ENCODE measurements around the gene SLC22A14.
"Not testable (repeated sequence)": the region's sequence is repeated elsewhere in the genome, so short reads cannot be mapped to it uniquely, and the experiment has no call there.

Gene SLC22A14

DNA sequence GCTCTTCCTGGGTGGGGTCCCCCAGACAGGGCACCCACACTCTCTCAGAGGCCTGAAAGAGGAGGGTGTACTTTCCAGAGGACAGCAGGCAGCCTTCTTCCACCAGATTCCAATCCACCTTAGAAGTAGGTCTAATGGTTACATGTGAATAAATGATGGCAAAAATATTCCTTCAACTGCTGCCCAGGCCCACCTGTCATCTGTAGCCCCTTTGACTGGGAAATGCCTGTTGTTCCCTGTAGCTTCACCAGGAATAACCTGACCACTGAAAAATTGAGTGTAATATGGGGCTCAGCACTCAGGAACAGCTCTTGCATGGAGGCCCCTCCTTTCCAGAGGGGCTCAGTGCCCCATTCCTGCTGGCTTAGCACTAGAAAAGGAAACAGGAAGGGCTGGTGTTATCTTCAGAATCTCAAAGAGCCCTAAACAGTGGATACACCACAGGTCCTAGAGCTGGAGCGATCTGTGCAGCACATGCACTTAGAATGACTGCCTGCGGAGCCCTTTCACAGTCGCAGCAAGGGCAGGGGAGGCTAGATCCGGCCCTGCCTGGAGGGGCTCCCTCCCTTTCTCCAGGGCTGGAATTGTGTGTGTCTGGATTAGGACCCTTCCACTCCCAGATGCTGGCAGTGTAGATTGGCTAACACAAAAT is 32.1 kb downstream of the SLC22A14 start:
- DNase-seq: no peak

DNA sequence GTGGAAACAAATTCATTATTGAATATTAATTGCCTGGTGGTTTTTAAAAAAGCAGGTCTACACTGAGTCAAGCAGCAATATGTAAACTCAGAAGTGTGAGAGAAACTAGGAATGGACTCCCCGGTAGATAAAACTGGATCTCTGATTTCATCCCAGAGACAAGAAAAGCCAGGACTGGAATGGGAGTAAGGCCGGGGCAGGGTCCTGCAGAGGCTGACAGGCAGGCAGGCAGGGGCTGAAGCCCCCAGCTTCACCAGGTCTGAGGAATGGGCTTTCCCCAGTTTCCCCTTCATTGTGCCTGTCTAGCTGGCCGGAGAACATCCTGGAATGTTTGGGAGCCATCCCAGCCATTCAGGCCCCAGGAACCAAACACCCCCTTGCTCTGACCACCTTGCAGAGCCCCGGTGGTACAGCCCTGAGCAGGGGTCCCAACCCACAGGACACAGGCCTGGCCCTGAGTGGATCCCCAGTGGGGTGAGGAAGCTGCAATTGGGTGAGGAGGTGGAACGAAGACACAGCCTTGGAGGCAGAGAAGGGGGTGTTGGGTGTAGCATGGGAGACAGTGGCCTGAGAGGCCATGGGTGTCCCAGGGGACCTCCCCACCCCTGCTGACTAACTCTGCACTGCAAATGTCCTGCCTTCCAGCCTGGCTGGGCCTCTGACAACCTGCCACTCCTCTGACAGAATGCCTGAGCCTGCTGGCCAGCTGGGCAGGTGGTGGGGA is 32.8 kb downstream of the SLC22A14 start:
- DNase-seq: no peak

GRCh38 chr3:38315488-38316230 is 33.6 kb downstream of the SLC22A14 start:
- DNase-seq: no peak

GRCh38 chr3:38316356-38317191 is 34.5 kb downstream of the SLC22A14 start:
- DNase-seq: no peak

- no peak for DNase-seq
These were observed 35.2 kb downstream of the SLC22A14 start for GRCh38 chr3:38317192-38317759.

DNA sequence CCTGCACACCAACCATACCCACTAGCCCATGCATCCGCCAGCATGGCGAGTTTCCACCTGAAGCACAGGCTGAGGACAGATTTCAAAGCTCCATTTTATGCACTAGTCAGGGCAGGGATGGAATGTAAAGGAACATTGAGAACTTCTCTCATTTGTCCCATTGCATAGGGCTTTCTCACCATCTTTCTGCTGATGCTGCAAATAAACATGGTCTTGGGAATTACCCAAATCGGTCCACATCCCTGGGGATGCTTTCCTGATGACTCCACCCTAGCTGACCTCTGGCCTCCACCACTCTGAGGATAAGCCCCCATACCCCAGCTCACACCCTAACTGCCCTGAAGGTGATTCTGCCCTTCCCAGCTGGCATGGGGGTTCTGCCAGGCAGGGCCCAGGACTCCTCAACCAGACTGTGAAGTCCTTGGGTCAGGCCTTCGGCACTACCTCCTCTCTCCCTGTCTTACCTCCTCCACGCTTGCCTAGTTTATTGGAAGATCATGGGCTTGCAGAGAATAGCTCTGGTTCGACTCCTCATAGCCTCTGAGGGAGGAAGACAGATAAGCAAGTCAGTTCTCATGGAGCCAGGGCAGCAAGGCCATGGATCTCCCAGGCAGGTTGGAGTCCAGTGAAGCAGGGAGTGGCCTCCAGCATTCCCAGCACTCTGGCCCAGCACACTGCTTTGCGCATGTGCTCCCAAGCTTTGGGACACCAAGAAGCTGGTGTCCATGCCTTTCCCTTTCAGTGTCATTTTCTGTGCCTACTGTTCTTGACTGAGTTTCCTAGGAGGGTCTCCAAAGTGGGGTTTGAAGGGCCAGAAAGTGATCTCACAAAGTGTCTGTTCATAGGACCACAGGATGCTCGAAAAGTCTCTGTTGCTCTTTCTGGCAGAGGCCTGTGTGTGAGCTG is 36.9 kb downstream of the SLC22A14 start:
- no peak for DNase-seq

DNA sequence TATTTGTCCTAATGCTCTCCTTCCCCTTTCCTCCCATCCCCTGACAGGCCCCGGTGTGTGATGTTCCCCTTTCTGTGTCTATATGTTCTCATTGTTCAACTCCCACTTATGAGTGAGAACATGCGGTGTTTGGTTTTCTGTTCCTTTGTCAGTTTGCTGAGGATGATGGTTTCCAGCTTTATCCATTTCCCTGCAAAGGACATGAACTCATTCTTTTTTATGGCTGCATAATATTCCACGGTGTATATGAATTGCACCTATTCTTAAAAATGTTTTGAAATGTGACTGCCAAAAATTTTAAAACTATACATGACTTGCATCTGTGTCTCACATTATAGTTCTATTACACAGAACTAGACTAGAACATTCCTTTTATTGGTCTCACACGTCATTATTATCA is 38.5 kb downstream of the SLC22A14 start:
- not testable (repeated sequence) for DNase-seq

DNA sequence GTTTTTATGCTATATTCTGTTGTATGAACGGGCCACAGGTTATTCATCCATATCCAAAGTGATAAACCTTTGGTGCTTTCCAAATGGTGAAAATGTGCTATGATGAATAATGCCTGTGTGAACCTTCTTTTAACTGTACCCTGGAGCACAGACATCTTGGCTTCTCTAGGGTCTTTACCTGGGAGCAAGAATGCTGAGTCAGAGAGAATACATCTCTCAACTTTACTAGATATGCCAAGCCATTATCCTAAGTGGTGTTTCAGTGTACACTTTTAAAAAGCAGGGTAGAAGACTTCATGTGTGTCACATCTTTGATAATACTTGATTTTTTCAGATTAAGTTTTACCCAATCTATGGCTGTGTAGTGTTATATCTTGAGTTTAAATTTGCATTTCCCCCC is 41.0 kb downstream of the SLC22A14 start:
- DNase-seq: no peak

GRCh38 chr3:38325256-38325655 is 43.2 kb downstream of the SLC22A14 start:
- no peak for DNase-seq

- DNase-seq: peak in 1 of 5 donors; percentile 23
These were observed 45.4 kb downstream of the SLC22A14 start for GRCh38 chr3:38327335-38328009.

GRCh38 chr3:38331257-38332022 is 49.3 kb downstream of the SLC22A14 start:
- DNase-seq: no peak

DNA sequence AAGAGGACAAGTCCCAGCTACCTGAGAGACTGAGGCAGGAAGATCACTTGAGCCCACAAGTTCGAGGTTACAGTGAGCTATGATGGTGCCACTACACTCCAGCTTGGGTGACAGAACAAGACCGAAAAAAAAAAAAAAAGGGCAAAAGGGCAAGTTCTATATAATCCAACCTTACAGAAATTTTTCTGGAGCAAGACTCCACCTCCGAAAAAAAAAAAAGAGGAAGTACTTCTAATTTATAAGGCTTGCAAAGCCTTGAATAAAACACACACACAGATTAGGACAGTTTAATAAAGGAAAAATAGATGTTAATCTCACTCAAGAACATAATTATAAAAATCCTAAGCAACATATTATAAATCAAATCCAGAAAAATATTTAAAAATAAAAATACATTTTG is 50.1 kb downstream of the SLC22A14 start:
- no peak for DNase-seq

GRCh38 chr3:38334142-38335055 is 52.3 kb downstream of the SLC22A14 start:
- DNase-seq: no peak

- DNase-seq: no peak
These were observed 53.2 kb downstream of the SLC22A14 start for GRCh38 chr3:38335263-38335662.

DNA sequence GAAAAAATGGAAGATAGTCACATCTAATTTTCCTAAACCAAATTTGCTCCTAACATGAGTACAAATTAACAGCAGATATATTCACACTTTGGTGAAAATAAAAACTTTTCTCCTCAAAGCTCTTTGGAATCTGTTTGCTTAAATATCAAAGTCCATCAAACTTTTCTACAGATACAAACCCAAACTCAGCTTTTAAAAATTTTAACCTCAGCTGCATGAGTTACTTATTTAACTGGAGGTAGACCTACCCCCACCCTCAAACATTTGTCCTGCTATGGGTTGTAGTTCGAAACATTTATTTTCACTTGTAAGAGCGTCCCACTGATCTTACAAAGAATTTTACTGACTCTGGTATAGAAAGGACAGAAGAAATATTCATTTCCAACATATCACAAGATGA is 55.6 kb downstream of the SLC22A14 start:
- DNase-seq: no peak

GRCh38 chr3:38343797-38344594 is 61.9 kb downstream of the SLC22A14 start:
- DNase-seq: no peak

DNA sequence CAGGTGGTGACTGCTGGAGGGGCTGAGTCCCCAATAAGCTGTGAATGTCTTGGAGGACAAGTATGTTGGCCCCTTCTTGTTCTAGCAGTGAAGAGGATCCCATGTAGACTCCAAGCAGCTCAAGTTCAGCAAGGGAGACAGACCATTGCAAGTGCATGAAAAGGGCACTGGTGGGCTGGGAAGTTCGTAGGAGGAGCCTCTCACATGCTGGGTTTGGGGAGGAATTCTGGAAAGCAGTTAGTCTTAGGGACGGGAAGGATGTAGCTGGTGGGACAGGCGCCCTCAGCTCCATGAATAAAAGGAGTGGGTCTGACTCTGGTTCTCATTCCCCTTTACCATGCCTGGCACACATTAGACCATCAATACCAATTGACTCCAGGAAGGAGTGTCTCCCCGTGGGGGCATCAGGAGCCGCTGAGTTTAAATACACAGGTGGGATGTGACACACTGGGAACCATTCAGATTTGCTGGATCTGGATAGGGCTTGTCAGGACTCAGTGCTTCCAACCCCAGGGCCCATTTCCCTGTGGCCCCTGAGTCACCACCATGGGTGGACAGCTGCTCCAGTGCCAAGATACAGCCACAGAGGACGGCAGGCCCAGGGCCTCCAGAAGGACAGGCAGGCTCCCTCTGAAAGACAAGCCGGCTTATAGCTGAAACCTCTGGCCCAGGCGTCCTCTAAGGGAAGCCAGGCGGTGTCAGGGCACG is 63.9 kb downstream of the SLC22A14 start:
- no peak for DNase-seq

Measured in T-helper 1 cell (primary cell).